Activated naive CD4-positive, alpha-beta T cell treated with anti-CD3 and anti-CD28 coated beads, Interleukin-2, amount 10 ng/mL, durations not matched to agents 7 days and 5 days (primary cell): Measurements from ENCODE around the gene ACOXL.

Experiments
- CTCF ChIA-PET: fragments of 350-600 bp; sonication (Branson Sonifier 250); formaldehyde crosslinking; loops from one replicate; lab custom pipeline; 2021; ENCODE audit warnings: antibody characterized with exemption; lab: Charles Lee
- DNase-seq: peaks from one replicate; pipeline ENCODE4 v3.0.0-alpha.2; 2020
- H3K27ac Mint-ChIP-seq: one replicate; pipeline ENCODE4 v1.8.0; 2021; ENCODE audit warnings: mild to moderate bottlenecking, moderate library complexity, mixed read lengths
- H3K27me3 Mint-ChIP-seq: one replicate; pipeline ENCODE4 v1.8.0; 2021; ENCODE audit warnings: mild to moderate bottlenecking, mixed read lengths
- H3K36me3 Mint-ChIP-seq: one replicate; pipeline ENCODE4 v1.8.0; 2021; ENCODE audit warnings: mixed read lengths
- H3K4me1 Mint-ChIP-seq: one replicate; pipeline ENCODE4 v1.8.0; 2021; ENCODE audit warnings: mixed read lengths
- H3K4me3 Mint-ChIP-seq: one replicate; pipeline ENCODE4 v1.8.0; 2021; ENCODE audit warnings: mild to moderate bottlenecking, moderate library complexity, mixed read lengths
- H3K9me3 Mint-ChIP-seq: one replicate; pipeline ENCODE4 v1.8.0; 2021; ENCODE audit warnings: mixed read lengths

ACOXL gene

DNA sequence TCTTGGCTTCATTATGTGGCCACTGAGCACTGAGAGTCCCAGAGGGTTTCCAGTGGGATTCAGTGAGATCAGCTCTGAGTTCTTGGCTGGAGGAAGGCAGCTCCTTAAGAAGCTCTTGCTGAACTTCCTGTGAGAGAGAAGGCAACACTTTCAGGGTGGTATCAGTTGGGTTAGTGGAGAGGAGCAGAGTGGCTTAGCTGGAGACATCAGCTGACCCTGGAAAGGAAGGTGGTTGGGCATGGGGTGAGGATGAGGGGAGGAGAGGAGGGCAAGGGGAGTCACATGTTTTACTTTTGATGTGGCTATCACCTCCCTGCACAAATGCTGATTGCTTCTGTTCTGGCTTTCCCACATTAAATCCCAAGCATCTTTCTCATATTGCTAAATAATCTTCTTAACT is 95.1 kb downstream of the ACOXL start:
- H3K4me3 Mint-ChIP-seq: no peak overlapping the region
- H3K27ac Mint-ChIP-seq: no peak overlapping the region
- CTCF ChIA-PET: interaction anchor here (1.6 kb wide), 1 partner anchor 15 kb away, joined by 5 read pairs; no protein-coding TSS in a partner anchor

DNA sequence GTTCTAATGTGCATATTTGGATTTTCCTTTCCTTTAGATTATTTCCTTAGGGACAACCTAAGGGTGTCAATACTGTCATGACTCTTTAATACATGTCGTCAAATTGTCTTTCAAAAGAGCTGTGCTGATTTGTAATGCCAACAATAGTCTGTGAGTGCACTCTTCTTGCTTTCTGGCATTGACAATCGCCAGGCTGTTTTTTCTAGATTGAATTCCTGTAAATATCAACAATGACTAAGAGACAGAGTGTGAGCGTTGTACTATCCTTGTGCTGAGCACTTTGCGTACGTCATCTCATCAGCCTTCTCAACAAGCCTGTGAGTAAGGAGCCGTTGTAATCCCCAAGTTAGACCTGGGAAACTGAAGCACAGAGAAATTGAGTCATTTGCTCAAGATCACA is 96.0 kb downstream of the ACOXL start:
- no peak for DNase-seq
- H3K27me3 Mint-ChIP-seq: peaks cover 23% of the 10 kb centered on the region

More for the DNA sequence above, 95.1 kb downstream of the ACOXL start:
- Mint-ChIP-seq H3K36me3 (no peaks in the 10 kb centered on the region), H3K9me3 (no peaks in the 10 kb centered on the region), H3K4me1 (peaks cover 7% of the 10 kb centered on the region), H3K27me3 (peaks cover 23% of the 10 kb centered on the region)
- no peak for DNase-seq

DNA sequence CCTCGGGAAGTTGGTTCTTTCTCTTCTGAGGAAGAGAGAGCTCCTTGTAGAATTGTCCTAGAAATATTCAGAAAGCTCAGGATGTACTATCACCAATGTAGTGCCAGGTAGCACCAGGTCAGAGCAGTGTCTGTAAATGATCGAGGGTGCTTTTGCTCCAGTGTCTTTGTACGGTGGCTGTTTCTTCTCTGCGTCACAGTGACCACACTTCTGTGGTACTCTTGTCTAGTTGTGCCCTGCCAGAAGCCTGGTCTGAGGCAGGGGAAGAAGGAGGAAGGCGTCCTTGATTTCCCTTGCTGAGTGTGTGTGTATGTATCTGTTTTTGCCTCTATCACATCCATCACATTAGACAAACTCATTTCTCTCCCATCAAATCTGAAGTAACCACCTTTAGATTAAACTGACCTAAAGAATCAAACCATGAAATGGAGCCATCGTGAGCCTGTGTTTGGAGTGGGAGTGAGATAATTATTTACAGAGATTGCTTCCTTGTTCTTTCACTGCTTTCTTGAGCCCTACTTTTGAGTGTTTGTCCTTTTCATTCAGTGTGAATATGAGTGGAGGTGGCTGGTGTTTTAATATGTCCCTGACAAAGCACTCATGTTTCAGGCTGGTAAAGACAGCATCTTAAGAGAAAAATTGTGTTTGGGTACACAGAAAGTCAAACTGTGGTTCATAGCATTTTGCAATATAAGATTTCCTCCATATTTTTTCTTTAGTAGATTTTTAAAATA is 97.2 kb downstream of the ACOXL start:
- Mint-ChIP-seq H3K27me3 (peaks cover 32% of the 10 kb centered on the region), H3K27ac (no peak overlapping the region), H3K9me3 (no peaks in the 10 kb centered on the region), H3K4me3 (no peak overlapping the region), H3K4me1 (peaks cover 7% of the 10 kb centered on the region), H3K36me3 (no peaks in the 10 kb centered on the region)
- DNase-seq: no peak
- CTCF ChIA-PET: no interaction called here

More for the DNA sequence above, 96.0 kb downstream of the ACOXL start:
- peaks cover 7% of the 10 kb centered on the region for H3K4me1 Mint-ChIP-seq
- CTCF ChIA-PET: no interaction called here
- no peaks in the 10 kb centered on the region for H3K36me3 Mint-ChIP-seq
- H3K4me3 Mint-ChIP-seq: no peak overlapping the region
- H3K9me3 Mint-ChIP-seq: no peaks in the 10 kb centered on the region
- no peak overlapping the region for H3K27ac Mint-ChIP-seq

DNA sequence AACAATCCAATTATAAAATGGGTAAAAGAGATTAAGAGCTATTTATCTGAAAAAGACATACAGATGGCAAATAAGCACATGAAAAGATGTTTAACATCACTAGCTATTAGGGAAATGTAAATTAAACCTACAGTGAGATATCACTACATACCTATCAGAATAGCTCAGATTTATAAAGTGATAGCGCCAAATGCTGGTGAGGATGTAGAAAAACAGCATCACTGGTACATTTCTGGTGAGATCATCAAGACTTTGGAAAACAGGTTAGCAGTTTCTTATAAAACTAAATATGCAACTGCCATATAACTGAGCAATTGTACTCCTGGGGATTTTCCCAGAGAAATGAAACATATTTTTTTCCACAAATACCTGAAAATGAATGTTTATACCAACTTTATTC is 100.4 kb downstream of the ACOXL start:
- DNase-seq: no peak
- H3K9me3 Mint-ChIP-seq: no peaks in the 10 kb centered on the region

DNA sequence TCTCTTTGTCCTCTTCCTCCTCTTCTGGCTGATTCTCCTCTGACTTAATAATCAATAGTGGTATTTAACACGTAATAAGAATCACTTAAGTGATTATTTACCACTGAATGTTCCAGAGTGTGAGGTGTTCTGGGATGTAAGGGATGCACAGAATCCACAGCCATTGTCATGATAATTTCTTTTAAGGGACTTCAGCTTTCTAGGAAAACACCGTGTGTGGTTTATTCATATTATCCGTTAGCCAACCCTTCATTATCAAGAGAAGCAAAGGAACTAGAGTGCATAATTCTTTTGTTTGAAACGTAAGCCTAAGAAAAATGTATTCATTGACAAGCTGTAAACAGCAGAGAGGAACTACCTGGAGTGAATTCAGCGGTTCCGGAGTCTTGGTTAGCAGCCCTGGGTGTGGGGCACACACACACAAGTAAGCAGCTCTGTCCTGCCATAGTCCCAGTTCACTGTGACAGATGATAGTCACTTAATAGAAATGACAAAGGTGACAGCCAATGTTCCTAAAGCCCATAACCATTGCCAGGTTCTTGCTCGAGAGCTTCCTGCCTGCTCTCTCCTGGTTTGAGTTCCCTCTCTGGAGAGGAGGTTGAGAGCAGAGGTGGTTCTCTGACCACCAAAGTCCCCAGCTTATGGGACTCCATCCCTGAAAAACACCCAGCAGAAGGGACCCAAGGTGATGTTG is 101.9 kb downstream of the ACOXL start:
- H3K27me3 Mint-ChIP-seq: peaks cover 19% of the 10 kb centered on the region
- CTCF ChIA-PET: interaction anchor here (2.1 kb wide), 1 partner anchor 13 kb away, joined by 5 read pairs; no protein-coding TSS in a partner anchor
- no peak overlapping the region for H3K4me3 Mint-ChIP-seq
- H3K4me1 Mint-ChIP-seq: no peaks in the 10 kb centered on the region
- H3K36me3 Mint-ChIP-seq: no peaks in the 10 kb centered on the region
- peak overlapping the region; percentile 15 for H3K27ac Mint-ChIP-seq
- no peaks in the 10 kb centered on the region for H3K9me3 Mint-ChIP-seq
- no peak for DNase-seq

More for the DNA sequence above, 100.4 kb downstream of the ACOXL start:
- Mint-ChIP-seq H3K36me3 (no peaks in the 10 kb centered on the region), H3K27me3 (peaks cover 17% of the 10 kb centered on the region), H3K4me1 (no peaks in the 10 kb centered on the region), H3K27ac (no peak overlapping the region), H3K4me3 (no peak overlapping the region)
- CTCF ChIA-PET: no interaction called here

DNA sequence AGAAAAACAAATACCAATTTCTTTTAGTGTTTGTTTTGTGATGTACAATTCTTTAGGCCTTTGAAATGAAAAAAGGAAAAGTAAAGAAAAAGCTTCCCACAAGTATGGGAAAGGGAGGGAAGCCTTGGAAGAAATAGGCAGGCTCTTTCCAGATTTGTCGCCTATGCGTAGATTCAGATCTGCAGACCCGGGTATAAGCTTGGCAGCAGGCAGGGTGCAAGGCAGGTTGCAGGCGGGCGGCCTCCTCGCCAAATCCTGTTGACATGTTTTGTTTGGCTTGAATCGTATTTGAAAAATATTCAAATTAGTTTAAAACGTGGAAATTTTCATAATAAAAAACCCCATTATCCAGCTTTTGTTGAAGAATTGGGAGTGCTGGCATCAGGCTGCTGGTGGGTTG is 104.3 kb downstream of the ACOXL start:
- CTCF ChIA-PET: interaction anchor here (0.8 kb wide), 1 partner anchor 17 kb away, joined by 3 read pairs; no protein-coding TSS in a partner anchor
- Mint-ChIP-seq H3K4me1 (no peaks in the 10 kb centered on the region), H3K36me3 (no peaks in the 10 kb centered on the region), H3K27ac (no peak overlapping the region), H3K4me3 (no peak overlapping the region), H3K27me3 (peaks cover 23% of the 10 kb centered on the region), H3K9me3 (no peaks in the 10 kb centered on the region)
- DNase-seq: no peak

DNA sequence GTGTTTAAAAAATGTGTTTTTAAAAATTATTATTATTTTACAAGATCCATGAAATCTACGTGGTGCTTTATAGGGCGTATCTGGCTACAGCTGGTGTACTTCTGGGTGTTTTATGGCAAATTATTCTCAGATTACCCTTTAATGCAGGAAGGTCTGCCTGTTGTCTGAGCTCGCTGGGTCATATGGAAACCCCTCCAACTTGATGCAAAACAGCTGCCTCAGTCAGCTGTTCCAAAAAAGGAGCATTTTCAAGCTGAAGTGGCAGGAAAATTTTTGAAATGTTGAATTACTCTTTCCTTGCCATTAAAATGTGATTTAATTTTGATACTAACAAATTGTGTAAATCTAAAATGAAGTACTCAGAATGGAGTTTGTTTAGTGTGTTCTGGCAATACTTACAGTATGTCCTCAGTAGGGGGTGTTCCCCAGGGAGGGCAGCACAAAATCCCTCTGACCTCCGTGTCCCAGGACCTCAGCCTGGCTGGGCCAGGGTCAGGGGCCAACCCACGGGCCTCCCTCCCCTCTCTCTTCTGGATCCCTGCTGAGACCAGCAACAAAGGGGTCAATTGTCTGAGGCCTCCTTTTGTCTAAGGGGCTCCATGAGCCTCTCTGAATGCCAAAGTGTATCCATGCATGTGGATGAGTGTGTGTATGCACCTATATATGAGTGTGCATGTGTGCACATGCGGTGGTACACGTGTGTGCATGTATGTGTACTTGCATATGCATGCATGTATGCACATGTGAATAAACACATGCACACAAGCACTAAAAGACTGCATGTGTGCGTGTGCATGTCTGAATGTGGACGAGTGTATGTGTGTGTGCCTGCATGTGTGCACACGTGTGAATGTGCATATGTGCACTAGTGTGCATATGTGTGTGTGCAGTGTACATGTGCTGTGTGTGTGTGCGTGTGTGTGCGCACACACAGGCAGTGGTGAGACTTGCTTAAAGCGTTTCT is 105.4 kb downstream of the ACOXL start:
- H3K4me1 Mint-ChIP-seq: no peaks in the 10 kb centered on the region
- CTCF ChIA-PET: no interaction called here
- no peaks in the 10 kb centered on the region for H3K36me3 Mint-ChIP-seq
- DNase-seq: no peak
- no peak overlapping the region for H3K4me3 Mint-ChIP-seq
- peaks cover 33% of the 10 kb centered on the region for H3K27me3 Mint-ChIP-seq
- no peaks in the 10 kb centered on the region for H3K9me3 Mint-ChIP-seq
- no peak overlapping the region for H3K27ac Mint-ChIP-seq

DNA sequence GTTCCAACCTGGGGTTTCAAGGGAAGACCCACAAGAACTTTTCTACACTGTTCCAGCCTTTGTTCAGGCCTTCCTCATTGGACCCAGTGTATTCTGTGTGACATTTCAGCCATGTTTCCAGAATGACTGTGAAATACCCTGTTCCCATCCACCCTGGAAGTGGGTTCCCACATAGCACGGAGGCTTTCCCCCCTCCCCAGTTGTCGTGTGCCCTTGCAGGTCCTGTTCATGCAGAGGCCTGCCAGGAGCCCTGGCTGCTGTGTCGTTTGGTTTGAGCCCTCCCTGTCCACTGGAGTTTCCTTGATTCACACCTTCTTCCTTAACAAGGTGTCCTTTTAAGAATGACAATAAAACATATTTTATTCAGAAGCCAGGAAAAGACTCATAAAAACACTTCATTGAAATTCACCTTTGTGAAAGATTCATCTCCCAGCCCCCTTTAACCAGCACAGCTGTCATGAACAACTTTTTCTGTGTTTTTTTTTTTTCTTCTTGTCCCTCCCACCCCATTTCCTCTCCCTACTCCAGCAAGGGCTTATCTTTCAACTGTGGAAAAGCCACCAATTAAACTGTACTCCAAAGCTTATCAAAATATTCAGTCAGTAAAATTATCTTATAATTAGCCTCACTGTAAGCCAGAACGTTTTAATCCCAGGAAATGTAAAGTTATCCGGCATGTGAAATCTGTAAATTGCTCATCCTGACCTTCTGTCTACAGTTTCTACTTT is 106.4 kb downstream of the ACOXL start:
- Mint-ChIP-seq H3K4me1 (peaks cover 3% of the 10 kb centered on the region), H3K27ac (no peak overlapping the region), H3K9me3 (no peaks in the 10 kb centered on the region), H3K36me3 (no peaks in the 10 kb centered on the region), H3K27me3 (peaks cover 38% of the 10 kb centered on the region), H3K4me3 (no peak overlapping the region)
- CTCF ChIA-PET: no interaction called here
- DNase-seq: no peak

DNA sequence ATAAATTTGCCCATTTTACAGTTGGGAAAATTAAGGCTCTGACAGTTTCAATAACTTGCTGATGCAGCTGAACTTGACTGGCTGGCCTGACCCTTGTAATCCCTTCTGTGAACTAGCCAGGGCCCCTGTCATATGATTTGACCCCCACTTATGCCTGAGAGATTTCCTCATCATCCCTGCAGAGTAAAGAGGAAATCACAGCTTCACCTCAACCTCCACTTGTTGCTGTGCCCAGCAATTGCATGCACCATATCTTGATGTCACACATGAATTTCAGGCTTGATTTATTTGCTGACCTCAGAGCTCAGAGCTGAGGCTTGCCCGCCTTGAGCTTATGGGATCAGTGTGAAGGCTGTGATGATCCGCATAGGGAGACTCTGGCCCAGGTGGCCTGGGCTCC is 108.1 kb downstream of the ACOXL start:
- no peak overlapping the region for H3K27ac Mint-ChIP-seq
- H3K4me1 Mint-ChIP-seq: peaks cover 5% of the 10 kb centered on the region
- no peak for DNase-seq
- no peaks in the 10 kb centered on the region for H3K9me3 Mint-ChIP-seq
- no peaks in the 10 kb centered on the region for H3K36me3 Mint-ChIP-seq
- no peak overlapping the region for H3K4me3 Mint-ChIP-seq
- peaks cover 30% of the 10 kb centered on the region for H3K27me3 Mint-ChIP-seq
- CTCF ChIA-PET: interaction anchor here (1.2 to 1.6 kb wide), 2 partner anchors 28 to 29 kb away, joined by 3 read pairs; no protein-coding TSS in a partner anchor

DNA sequence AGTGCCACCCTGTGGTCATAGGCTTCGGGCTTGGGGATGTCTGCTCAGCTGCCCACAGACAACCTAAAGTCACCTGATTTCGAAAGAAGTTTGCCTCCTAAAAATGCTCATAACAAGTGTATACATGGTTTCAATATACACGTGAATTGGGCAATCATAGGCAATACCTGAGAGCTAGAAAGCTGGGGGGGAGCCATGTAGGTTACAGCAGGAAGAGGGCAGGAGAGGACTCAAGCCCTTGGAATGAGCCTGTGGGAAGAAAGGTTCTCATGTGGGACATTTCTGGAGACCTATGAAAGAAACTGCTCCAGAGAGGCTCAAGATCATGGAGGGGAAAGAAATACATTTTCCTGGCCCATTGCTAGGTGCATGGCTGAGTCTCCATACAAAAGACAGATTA is 109.7 kb downstream of the ACOXL start:
- Mint-ChIP-seq H3K9me3 (no peaks in the 10 kb centered on the region), H3K27me3 (peaks cover 30% of the 10 kb centered on the region), H3K4me3 (no peak overlapping the region), H3K4me1 (peaks cover 15% of the 10 kb centered on the region), H3K36me3 (no peaks in the 10 kb centered on the region), H3K27ac (no peak overlapping the region)
- no peak for DNase-seq
- CTCF ChIA-PET: interaction anchor here (1.6 kb wide), 1 partner anchor 30 kb away, joined by 3 read pairs; no protein-coding TSS in a partner anchor

DNA sequence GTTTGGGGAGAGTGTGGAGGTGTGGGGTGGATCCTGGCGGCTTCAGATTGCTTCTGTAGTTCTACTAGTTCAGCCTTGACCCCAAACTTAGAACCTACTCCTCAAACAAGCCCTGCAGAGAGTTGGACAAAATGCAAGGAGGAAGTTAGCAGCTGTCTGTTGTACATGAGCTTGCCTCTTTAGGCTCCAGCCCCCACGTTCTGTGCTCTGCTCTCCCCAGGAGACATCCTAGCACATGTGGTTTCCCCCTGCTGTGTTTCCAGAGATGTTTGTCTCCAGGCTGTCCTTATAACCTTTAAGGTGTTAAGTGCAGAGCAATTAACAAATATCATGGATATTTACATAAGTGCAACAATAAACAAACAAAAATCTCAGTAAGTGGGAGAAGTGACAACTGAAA is 111.1 kb downstream of the ACOXL start:
- Mint-ChIP-seq H3K27ac (no peak overlapping the region), H3K9me3 (no peaks in the 10 kb centered on the region), H3K4me3 (no peak overlapping the region), H3K4me1 (peaks cover 23% of the 10 kb centered on the region), H3K27me3 (peaks cover 28% of the 10 kb centered on the region), H3K36me3 (no peaks in the 10 kb centered on the region)
- DNase-seq: no peak
- CTCF ChIA-PET: interaction anchor here (1.3 to 1.6 kb wide), 2 partner anchors 11 to 31 kb away, joined by 4 read pairs; no protein-coding TSS in a partner anchor

DNA sequence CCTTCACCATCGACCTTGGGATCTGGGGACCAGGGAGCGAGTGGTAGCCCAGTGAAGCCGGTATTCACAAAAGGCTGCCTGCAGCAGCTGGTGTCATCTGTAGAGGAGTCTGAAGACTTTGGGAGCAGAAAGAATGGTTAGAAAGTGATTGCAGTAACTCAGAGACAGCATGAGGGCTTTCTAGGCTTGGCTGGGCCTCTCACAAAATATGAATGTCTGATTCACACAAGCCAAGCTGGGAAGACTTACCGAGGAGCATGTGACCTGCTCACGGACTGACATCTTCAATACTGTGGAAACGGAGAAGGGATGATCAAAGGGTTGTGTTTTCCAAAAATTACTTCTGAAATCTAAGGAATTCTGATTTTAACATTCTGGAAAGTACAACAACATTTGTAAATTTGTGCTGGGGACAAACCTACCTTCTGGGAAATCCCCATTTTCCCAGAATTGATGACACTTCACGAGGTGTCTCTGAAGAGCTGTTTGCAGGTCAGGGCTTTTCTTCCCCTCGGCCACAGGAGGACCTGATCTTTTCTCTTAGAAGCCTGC is 111.7 kb downstream of the ACOXL start:
- no peaks in the 10 kb centered on the region for H3K9me3 Mint-ChIP-seq
- peaks cover 23% of the 10 kb centered on the region for H3K4me1 Mint-ChIP-seq
- H3K4me3 Mint-ChIP-seq: no peak overlapping the region
- DNase-seq: no peak
- no peak overlapping the region for H3K27ac Mint-ChIP-seq
- H3K27me3 Mint-ChIP-seq: peaks cover 33% of the 10 kb centered on the region
- no peaks in the 10 kb centered on the region for H3K36me3 Mint-ChIP-seq
- CTCF ChIA-PET: interaction anchor here (1.3 to 1.6 kb wide), 2 partner anchors 11 to 32 kb away, joined by 4 read pairs; no protein-coding TSS in a partner anchor

DNA sequence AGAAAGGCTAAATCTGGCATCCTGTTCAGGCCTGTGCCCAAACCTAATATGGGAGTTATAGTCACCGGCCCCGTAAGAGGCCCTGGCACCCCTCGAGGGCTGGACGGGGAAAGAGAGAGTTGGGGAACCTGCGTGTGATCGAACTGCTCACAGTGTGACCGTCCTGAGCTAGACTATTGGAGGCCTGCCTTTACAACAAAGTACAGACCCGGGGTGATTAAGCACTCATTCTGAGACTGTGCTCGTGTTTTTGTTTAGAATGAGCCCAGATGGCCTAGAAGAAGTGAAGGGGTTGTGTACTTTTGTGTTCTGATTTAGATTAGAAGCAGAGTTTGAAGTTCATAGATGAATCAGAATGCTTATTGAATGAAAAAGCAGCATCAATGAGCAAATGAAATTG is 115.3 kb downstream of the ACOXL start:
- no peaks in the 10 kb centered on the region for H3K9me3 Mint-ChIP-seq
- no peak for DNase-seq
- H3K4me3 Mint-ChIP-seq: no peak overlapping the region
- CTCF ChIA-PET: no interaction called here
- H3K27me3 Mint-ChIP-seq: peaks cover 21% of the 10 kb centered on the region
- no peaks in the 10 kb centered on the region for H3K36me3 Mint-ChIP-seq
- H3K27ac Mint-ChIP-seq: no peak overlapping the region
- H3K4me1 Mint-ChIP-seq: peaks cover 33% of the 10 kb centered on the region
